Activated CD4-positive, alpha-beta T cell treated with anti-CD3 and anti-CD28 coated beads, Interleukin-2, Interleukin-4, amounts not matched to agents 100 ng/mL and 50 ng/mL, durations not matched to agents 16 hours and 8 hours (primary cell): Measurements from ENCODE around the gene PLD3.

Experiments
- DNase-seq: peaks from one replicate; pipeline ENCODE4 v3.0.0-alpha.2; 2020; ENCODE audit warnings: low spot score

Gene PLD3

GRCh38 chr19:40414542-40415535, 66.3 kb downstream of the PLD3 start:
- DNase-seq: no peak

- DNase-seq: no peak
Measured at GRCh38 chr19:40415768-40416167, 67.3 kb downstream of the PLD3 start.

GRCh38 chr19:40416918-40417642, 68.6 kb downstream of the PLD3 start:
- DNase-seq: peak; percentile 18

- DNase-seq: no peak
Measured at GRCh38 chr19:40417643-40417981, 69.1 kb downstream of the PLD3 start.

GRCh38 chr19:40418040-40418439, 69.5 kb downstream of the PLD3 start:
- no peak for DNase-seq

GRCh38 chr19:40419066-40419612, 70.6 kb downstream of the PLD3 start:
- no peak for DNase-seq

GRCh38 chr19:40419780-40420179, 71.3 kb downstream of the PLD3 start:
- no peak for DNase-seq

- no peak for DNase-seq
Measured at GRCh38 chr19:40420451-40420765, 71.9 kb downstream of the PLD3 start.

GRCh38 chr19:40420766-40421765, 72.6 kb downstream of the PLD3 start:
- peak; percentile 77 for DNase-seq

- no peak for DNase-seq
Measured at GRCh38 chr19:40421993-40422747, 73.7 kb downstream of the PLD3 start.

- DNase-seq: no peak
Measured at GRCh38 chr19:40422748-40423566, 74.5 kb downstream of the PLD3 start.

GRCh38 chr19:40423938-40424337, 75.4 kb downstream of the PLD3 start:
- DNase-seq: no peak

- DNase-seq: no peak
Measured at GRCh38 chr19:40424637-40425449, 76.3 kb downstream of the PLD3 start.

GRCh38 chr19:40425450-40426287, 77.2 kb downstream of the PLD3 start, which contains the start of gene SERTAD1:
TSS of gene SERTAD1 (minus strand) at chr19:40425992. CDS start at chr19:40423546, 2,446 bp downstream.
- DNase-seq: peak; percentile 100
